SHP77 (cell line): ENCODE data around the gene NNT.
A peak's percentile ranks its signal among the peaks of the same experiment; 100 is the strongest.
"Not testable (repeated sequence)": the region's sequence is repeated elsewhere in the genome, so short reads cannot be mapped to it uniquely, and the experiment has no call there.

Experiments used
- DNase-seq, 2 experiments: peaks; one replicate each; lab custom pipeline; 2025; lab: John Stamatoyannopoulos, UW

NNT gene

GRCh38 chr5:43631182-43631910 lies 28.4 kb downstream of the NNT start:
- DNase-seq = peak; percentile 93 to 94

- DNase-seq = no peak
These were observed 31.6 kb downstream of the NNT start for GRCh38 chr5:43634621-43635020.

GRCh38 chr5:43635374-43635773 lies 32.4 kb downstream of the NNT start:
- DNase-seq = no peak

DNA sequence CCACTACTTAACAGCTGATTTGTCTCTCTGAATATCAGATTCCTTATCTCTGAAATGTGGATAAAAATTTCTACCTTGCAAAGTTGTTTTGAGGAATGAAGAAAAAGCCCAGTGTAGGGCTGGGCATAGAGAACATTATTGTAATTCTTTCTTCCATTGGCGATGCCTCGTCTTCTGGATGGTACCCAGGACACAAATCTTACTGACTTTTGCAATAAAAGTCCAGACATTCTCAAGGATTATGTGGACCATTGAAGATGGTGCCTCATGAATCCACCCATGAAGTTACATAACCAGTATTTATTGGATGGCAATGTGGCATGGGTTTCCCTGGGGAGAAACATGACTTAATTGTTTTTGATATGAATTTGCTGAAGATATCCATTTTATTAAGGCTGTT lies 33.1 kb downstream of the NNT start:
- no peak for DNase-seq

GRCh38 chr5:43637416-43637815 lies 34.4 kb downstream of the NNT start:
- no peak for DNase-seq

DNA sequence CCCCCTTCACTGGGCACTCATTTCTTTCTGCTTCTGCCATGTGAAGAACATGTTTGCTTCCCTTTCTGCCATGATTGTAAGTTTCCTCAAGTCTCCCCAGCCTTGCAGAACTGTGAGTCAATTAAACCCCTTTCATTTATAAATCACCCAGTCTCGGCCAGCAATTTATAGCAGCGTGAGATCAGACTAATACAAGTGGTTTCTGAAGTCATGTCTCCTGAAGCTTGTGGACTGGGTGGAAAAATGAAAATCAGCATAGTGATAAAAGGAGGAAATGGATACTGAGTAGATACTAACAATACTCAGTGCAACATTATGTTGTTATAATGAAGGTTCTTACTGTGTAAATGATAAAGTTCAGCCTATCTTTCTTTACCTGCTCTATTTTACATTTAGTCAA lies 35.1 kb downstream of the NNT start:
- DNase-seq = no peak

DNA sequence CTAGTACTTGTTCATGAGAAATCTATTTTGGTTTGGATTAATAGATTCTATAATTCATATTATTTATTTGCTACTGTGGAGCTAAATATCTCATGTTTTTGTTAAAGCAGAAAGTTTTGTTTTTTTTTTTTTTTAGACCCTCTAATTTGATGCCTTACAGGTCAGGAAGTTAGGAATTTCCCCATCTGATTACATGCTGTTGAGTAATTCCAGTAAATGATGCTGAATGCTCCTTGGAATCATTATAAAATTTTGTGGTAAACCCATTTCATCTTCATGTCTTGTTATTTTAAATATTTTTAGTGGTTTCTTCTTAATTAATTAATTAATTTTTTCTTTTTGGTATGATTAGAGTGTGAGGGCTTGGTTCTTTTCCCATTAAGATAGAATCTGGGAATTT lies 35.6 kb downstream of the NNT start:
- no peak for DNase-seq

- DNase-seq = no peak
These were observed 36.6 kb downstream of the NNT start for GRCh38 chr5:43639566-43639965.

- DNase-seq = no peak
These were observed 39.4 kb downstream of the NNT start for GRCh38 chr5:43642428-43642827.

- no peak for DNase-seq
These were observed 40.3 kb downstream of the NNT start for GRCh38 chr5:43643327-43643726.

- DNase-seq = no peak
These were observed 40.8 kb downstream of the NNT start for GRCh38 chr5:43643750-43644149.

- no peak for DNase-seq
These were observed 44.0 kb downstream of the NNT start for GRCh38 chr5:43646992-43647391.

DNA sequence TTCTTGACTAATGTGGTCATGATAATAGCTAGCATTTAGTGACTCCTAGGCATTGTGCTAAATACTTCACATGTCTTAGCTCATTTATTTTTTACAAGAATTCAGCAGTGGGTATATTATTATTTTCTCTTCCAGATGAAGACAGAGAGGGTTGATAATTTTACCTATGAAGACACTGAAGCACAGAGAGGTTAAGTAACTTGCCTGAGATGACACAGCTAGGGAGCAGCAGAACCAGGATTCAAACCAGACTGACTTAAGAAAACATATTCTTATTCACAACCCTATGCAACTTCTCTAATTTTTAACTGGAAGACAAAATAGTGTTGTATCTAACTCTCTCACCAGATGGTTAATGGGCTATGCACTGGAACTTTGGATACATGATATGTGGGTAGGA lies 44.8 kb downstream of the NNT start:
- no peak for DNase-seq

DNA sequence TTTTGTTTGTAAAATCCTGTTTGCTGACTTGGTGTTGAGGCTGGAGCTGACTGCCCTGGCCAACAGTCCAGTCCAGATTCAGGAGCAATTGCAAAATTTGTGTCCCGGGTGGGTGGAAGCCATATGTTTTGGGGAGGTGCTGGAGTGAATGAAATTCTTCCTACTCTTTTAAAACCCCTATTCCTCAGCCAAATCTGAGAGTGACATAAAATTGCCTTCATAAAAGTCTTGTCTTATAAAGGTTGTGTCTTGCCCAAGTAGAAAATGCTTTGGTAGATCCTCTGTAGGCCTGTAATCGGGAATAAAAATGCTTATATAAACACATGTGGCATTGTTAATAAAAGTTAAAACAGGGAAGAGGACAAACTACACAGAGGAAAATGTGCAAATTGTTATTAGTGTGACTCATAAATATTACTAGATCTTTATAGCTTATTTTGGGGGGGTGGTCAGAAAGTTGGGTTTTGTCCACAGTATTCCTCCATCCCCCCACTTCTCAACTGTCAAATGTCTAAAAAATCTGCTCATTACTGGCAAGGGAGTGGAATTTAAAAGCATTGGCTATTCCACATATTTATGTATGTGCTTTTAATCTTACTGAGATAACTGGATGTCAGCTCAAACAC lies 45.6 kb downstream of the NNT start:
- DNase-seq = no peak

DNA sequence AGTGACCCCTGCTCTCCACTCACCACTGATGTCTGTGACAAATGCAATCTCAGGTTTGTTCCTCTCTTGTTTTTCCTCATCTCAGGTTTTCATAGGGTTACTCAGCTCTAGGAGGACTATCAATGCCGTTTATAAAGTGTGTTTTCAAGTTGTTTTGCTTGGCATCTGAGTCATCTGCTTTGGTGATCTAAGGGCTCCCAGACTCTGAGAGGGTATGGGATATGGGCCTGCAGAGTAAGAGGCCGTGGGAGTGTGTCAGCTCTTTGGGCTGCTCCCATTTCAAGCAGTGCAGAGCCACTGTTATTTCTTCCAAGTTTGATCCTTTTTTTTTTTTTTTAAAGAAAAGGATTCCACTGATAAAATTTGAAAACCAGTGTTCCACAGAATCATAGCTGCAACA lies 46.3 kb downstream of the NNT start:
- DNase-seq = no peak

GRCh38 chr5:43652537-43653302 lies 49.7 kb downstream of the NNT start:
- no peak for DNase-seq

DNA sequence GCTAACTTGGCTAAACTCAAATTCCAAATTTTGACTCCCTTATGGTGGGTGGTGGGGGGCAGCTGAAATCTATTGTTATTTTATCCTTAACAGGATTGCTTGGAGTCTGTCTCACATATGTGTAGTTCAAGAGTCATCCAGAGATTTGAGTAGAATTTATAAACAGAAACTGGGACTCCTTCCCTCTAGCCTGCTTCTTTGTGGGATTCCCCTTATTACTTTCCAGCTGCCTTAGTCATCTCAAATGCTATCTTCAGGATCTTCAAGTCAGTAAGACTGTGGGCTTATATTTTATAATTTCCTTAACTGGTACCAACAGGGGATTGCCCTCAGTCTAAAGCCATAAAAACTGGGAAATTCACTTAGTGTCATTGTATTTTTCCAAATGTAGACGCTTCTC lies 55.5 kb downstream of the NNT start:
- no peak for DNase-seq

DNA sequence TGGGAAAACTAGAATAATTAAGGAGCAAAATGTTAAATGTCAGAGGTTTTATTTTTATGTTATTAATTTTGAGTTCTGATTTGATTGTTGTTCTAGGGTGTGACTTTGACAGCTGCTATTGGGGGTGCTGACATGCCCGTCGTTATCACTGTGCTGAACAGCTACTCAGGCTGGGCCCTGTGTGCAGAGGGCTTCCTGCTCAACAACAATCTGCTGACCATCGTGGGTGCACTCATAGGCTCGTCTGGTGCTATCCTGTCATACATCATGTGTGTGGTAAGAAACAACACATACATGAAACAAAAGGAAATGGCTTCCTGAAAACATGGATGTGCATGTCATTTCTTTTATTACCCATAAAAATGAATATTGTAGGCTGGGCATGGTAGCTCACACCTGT lies 56.1 kb downstream of the NNT start:
- DNase-seq = no peak

GRCh38 chr5:43661102-43661501 lies 58.1 kb downstream of the NNT start:
- peak in 1 of 2 experiments; percentile 29 for DNase-seq

GRCh38 chr5:43663916-43664315 lies 60.9 kb downstream of the NNT start:
- DNase-seq = no peak

- DNase-seq = no peak
These were observed 61.6 kb downstream of the NNT start for GRCh38 chr5:43664501-43665040.

DNA sequence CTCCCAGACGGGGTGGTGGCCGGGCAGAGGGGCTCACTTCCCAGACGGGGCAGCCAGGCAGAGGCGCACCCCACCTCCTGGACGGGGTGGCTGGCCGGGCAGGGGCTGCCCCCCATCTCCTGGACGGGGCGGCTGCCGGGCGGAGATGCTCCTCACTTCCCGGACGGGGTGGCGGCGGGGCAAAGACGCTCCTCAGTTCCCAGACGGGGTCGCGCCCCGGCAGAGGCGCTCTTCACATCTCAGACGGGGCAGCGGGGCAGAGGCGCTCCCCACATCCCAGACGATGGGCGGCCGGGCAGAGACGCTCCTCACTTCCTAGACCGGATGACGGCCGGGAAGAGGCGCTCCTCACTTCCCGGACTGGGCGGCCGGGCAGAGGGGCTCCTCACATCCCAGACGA lies 62.8 kb downstream of the NNT start:
- DNase-seq = not testable (repeated sequence)

GRCh38 chr5:43666728-43667127 lies 63.7 kb downstream of the NNT start:
- DNase-seq = not testable (repeated sequence)
